HL-60/S4 treated with retinoic acid at 250 ng/mL for 4 days and 3 days (cell line): ENCODE results near the gene GRID1.
"Not testable (repeated sequence)": the region's sequence is repeated elsewhere in the genome, so short reads cannot be mapped to it uniquely, and the experiment has no call there.

Experiments used
- in situ Hi-C: fragments of 300-500 bp; cut with MboI; formaldehyde crosslinking; loops from 2 replicates; pipeline ENCODE4 v1.7.0; 2022; ENCODE audit warnings: low sequenced_read_pairs

The GRID1 gene

DNA sequence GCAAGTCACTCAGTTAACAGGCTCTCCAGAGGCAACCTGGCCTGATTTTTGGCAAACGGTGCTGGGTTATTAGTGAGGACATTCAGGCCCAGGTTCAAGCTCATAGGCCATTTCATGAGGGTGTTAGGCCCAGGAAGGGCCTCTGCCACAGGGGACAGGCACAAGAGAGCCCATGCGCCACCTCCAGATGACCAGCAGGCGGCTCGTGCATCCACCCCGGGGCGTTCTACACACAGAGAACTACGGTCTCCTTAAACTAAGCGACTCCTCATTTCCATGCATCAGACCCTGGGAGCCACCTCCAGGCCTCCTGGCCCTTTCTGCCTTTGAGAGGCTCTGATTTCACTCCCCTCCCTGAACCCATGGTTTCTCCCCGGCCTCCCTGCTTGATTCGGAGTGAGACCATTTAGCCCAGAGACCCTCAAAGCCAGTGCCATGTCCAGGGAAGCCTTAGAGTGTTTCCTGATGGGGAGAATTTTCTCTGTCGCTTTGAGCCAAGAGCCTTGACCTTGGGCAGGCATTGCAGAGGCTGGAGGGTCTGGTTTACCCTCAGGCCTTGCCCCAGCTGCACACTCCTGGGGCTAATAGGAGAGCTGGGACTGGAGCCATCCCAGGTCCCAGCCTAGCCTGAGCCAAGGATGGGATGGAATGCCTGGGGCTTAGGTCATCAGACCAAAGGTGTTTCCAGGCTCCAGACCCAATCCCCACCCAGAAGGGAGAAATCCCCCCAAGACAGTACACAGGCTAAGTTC, 188.0 kb downstream of the GRID1 start:
- in situ Hi-C loops, result no loop called here

DNA sequence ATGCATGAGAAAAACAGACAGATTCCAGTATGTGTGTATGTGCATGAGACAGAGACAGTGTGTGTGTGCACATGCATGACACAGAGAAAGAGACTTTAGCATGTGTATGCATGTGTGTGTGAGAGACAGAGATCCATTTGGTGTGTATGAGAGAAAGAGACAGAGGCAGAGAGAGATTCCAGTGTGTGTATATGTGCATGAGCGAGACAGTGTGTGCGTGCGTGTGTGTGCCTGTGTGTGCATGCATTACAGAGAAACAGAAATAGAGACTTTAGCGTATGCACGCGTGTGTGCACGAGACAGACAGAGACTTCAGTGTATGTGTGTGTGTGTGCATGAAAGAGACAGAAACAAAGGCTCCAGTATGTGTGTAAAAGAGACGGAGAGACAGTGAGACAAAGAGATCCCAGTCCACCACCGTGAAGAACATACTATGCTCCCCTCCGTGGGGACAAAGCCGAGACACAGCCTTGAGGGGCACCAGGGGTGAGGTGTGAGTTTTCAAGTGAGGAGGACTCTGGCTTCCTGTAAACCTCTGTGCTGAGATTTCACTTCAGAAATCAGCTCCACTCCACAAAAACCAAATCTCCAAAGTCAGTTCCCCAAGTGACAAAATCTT, 188.9 kb downstream of the GRID1 start:
- in situ Hi-C loops, result no loop called here

DNA sequence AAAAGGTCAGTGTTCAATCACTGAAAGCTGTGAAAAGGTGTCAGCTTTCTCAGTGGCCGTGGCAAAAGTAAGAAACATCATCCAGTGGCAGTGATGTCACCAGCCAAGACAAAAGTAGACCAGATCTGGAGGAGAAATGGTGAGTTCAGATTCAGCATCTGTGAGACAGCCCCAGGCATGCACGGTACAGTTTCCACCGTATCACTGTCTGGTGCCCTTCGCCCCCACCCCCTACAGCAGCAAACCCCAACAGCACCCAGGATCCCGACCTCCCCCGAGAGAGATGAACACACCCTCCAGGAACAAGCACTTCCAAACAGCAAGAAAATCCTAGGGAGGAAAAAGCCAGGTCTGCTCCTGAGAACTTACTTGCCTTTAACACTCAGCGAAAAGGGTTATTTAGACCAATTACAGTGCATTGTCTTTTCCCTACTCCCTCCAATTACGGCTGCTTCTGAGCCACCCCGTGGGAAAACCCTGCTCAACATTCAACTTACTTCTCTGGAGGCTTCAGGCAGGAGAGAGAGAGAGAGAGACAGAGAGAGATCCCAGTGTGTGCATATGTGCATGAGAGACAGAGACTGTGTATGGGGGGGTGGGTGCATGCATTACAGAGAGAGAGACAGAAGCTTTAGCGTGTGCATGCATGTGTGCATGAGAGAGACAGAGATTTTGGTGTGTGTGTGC, 189.6 kb downstream of the GRID1 start:
- in situ Hi-C loops, result no loop called here

- in situ Hi-C loops, result not testable (repeated sequence)
Measured at GRCh38 chr10:86175476-86175875, 191.1 kb downstream of the GRID1 start.

DNA sequence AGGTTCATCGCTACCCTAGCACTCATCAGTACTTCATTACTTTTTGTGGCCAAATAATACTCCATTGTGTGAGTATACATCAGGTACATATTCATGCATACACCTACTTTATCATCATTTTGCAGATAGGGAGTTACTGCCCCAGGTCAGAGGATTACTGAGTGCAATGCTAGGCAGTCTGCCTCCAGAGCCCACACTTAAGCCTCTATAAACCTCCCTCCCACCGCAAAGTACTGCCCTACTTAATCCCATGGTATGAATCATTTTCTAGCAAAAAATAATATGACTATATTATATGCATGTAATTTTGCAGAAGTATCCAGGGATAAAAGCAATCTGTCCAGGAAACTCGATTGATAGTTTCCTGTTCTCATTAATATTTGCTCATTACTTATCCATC, 194.3 kb downstream of the GRID1 start:
- in situ Hi-C loops, result no loop called here

DNA sequence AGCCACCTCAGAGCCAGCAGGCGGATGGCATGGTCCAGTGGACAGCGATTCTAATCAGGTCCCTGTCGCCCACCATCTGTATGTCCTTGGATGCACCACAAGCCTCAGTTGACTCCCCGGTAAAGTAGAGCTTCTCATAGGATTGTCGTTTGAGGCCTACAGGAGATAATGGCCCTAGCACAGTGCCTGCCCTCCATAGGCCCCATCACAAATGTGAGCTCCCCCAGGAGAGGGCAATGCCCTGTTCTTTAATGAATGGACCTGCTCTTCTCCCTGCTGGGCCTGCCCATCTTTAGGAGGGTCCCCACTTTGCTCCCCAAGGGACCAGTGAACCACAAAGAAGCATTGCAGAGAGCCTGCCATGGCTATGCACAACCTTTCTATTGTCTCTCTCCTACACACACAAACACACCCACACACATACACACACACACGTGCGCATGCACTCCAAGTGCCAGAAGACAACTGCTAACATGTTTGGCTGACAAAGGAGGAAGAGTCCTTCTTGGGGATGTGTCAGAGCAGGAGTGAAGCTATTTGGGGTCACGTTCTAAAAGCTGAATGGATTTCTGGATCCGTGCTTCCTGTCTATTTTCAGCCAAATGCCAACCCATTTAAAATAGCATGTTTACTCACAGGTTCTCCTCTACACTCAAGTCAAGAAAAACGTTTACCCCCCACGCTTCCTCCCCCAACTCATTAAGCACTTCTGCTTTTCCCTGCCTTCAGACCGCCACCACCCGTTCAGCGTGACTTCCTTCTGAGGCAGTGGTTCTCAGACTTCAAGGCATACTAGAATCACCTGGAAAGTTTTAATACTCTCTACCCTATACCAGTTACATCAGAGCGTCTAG, 196.1 kb downstream of the GRID1 start:
- in situ Hi-C loops, result no loop called here

- in situ Hi-C loops, result no loop called here
Measured at GRCh38 chr10:86169506-86170254, 196.9 kb downstream of the GRID1 start.

DNA sequence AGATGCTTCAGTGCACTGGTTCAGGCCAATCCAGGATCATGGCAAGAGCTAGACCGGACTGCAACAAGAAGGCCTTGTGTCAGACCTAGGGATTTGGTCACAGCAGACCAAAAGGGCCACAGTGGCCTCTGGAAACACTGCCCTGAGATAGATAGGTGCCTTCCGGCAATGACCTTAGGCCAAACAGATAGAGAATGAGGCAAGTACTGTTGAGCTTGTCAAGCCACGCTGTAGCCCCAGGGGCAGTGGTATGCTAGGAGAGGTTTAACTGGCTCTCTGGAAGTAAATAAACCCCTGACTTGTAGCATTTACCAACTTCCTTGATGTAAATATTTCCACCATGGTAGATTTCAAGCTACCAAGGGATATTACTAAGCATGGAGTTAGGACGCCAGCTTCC, 197.5 kb downstream of the GRID1 start:
- in situ Hi-C loops, result no loop called here

GRCh38 chr10:86168256-86168655, 198.3 kb downstream of the GRID1 start:
- in situ Hi-C loops, result no loop called here

- in situ Hi-C loops, result no loop called here
Measured at GRCh38 chr10:86167762-86168128, 198.8 kb downstream of the GRID1 start.

- in situ Hi-C loops, result no loop called here
Measured at GRCh38 chr10:86167121-86167761, 199.4 kb downstream of the GRID1 start.

GRCh38 chr10:86165666-86166065, 200.9 kb downstream of the GRID1 start:
- in situ Hi-C loops, result no loop called here

DNA sequence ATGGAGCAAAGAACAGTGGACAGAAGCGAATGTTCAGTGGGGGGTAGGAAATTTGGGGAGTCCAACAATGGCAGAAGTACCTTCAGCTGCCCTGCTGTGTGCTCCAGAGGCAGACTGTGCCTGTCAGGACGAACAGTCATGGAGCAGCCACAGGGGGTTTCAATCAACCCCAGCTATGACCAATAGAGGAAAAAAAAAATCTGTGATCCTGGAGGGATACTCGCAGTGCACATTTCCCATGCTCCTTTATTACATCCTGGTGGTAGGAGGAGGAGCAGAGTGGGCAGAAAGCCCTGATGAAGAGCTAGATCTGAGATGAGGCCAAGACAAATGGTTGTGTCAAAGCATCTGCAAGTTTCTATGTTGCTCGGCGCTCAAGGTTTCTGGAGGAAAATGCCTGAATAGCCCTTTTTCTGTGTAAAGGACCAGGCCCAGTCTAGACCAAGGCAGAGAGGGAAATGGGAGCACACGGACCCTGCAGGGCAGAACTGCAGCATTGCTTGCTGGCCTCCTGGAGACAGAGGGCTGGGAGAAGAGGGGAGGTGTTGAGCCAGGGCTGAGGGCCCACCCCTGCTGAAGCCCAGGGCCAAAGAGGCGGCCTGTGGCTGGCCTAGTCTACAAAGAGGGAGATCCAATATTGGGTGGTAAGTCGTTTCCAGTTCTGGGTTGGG, 201.5 kb downstream of the GRID1 start:
- in situ Hi-C loops, result no loop called here

- in situ Hi-C loops, result no loop called here
Measured at GRCh38 chr10:86164174-86164774, 202.3 kb downstream of the GRID1 start.

DNA sequence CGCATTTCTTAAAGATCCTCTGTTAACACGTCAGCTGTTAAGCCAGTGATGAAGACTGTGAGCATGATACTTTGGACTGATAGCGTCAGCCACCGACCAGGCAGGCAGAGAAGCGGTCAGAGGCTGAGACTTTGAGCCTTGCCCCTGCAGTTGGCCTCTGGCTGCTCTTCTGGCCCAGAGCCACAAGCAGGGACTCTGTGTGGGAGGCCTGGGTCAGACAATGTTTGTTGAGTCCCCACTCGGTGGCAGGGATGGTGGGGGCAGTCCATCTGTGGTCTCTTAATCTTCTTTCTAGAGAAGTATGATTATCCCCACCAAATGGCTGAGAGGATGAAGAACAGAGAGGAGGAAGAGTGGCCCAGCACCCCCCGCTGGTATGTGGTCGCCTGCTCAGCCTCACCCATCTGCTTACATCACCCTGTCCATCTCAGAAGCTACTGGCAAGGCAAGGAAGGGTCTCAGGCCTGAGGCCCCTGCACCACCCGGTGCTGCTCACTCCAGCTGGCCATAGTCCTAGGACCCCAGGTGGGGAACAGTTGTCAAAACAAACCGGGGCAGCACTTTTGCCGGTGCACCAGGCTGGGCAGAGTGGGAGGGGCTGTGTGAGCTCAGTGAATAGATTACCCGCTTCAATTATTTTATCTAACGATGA, 202.9 kb downstream of the GRID1 start:
- in situ Hi-C loops, result no loop called here

DNA sequence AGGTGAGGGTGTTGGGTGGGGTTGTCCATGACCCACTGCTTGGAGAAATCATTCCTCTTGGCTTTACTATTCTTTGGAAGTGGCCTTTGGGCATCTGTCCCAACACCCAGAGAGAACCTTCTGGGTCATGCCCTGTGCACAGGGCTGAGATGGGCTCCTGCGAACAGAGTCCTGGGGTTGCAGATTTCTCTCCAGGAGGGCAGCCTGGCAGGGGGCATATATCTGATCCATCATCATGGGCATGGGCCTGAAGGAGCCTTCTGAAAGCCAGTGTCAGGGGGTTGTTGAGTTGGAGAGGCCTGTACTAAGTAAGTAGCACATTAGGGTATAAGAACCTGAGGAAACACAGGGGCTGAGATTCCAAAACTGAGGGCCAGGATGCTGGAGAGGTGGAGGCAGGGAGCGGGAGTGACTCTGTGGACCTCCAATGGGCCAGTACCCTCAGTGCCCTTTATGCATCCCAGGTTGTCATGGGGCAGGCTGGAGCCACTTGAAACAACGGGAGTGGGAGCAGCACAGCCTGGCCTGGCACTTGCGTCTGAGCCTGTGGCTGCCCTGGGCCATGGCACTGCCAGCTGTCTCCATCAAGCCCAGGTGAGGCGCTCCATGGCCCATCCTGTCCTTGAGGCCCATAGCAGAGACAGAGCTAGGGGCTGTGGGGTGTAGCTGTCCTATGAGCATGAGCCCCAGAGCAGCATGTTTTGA, 203.7 kb downstream of the GRID1 start:
- in situ Hi-C loops, result no loop called here

DNA sequence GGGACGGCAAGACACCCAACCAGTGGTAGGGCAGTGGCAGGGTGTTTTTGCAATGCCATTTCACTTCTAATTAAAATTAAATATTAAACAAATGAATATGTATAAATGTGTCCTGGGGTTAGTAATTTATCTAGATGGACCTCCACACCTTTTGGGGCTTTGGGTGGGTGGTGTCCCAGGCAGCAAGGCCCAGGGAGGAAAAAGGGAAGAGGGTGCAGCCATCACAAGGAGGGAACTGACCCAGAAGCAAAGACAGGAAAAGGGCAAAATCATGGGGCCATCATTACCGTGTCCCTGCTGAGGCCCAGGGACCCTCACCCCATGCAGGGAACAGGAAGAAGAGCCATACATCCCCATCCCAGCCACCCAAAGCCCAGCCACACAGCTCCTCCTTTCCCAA, 204.6 kb downstream of the GRID1 start:
- in situ Hi-C loops, result no loop called here
